Measurements from ENCODE around the gene STK38L.
"Not testable (repeated sequence)": the region's sequence is repeated elsewhere in the genome, so short reads cannot be mapped to it uniquely, and the experiment has no call there.

The STK38L gene

DNA sequence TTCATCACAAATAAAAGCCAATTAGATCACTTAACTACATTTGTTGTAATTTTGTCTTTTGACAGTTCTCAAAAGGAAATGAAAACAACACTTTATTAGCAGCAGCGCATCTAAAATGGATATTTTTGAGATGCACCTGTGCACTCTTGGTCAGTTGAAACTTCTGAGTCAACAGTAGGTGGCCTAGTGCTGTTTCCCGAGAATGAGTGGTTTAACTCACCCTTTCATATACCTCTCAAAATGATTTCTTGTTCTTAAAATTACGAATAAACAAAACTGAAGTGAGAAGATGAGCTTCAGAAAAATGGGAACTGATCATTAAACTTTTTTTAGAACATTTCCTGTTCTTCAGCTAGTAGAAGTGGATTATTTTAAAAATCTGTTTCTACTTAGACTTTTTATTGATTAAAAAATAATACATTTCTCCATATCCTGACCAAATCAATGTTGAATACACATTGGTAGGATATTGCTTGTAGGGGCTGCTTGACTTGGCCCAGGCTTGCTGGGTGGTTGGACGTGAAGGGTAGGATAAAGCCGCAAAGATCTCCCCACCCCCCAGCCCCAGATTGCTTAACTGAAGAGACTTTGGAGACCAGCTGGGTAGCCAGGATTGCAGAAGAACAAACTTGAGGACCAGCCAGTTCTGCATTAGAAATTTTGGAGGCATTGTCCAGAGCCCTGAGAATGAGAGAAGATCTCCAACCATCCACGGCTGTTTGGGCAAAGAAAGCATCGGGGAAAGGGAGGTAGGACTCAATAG lies 22.3 kb upstream of the STK38L start:
- Histone ChIP-seq H3K4me3 (no peak overlapping the region), H3K27ac (peak overlapping the region in 3 of 21 experiments; percentile 26 to 40 (median 27))

GRCh38 chr12:27226407-27226929 lies 17.6 kb upstream of the STK38L start:
- Histone ChIP-seq H3K27ac (peak overlapping the region in 18 of 21 experiments; percentile 4 to 73 (median 44)), H3K4me3 (no peak overlapping the region)

- Histone ChIP-seq H3K27ac (no peak overlapping the region), H3K4me3 (no peak overlapping the region)
Observed at GRCh38 chr12:27229367-27229766, 14.7 kb upstream of the STK38L start.

DNA sequence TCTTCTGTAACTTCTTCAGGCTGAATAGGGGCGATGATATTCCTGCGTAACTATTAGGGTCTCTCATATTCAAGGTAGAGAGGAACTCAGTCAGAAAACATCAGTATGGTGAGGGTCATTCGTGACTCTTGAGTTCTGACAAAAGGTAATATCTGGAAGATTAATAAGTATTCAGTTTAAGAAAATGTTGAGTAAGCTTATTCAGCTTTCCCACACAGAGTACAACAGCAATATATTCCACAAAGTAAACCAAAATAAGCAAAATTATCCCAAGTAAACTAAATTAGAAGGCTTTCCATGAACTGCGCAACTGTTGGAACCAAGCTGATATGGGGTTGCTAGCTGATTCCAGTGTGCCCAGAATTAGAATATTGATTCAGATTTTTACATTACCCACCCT lies 12.7 kb upstream of the STK38L start:
- not testable (repeated sequence) for H3K4me3 ChIP-seq

DNA sequence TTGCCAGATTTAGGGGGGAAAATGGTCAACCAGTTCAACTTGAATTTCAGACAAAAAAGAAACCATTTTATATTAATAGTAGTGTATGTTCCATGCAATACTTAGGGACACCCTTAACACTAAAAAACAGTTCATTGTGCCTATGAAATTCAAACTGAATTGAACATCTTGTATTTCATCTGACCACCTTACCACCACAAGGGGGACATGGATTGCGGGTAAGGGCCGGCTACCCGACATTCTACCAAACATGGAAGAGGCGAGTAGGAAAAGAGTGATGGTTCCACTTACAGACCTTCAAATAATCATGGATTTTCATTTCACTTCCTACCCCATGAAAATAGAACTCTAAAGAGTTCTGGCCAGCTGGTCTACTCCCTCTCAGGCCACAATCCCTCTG lies 10.3 kb upstream of the STK38L start:
- Histone ChIP-seq H3K27ac (no peak overlapping the region), H3K4me3 (no peak overlapping the region)

More for the DNA sequence above, 12.7 kb upstream of the STK38L start:
- not testable (repeated sequence) for H3K27ac ChIP-seq

- Histone ChIP-seq H3K27ac (no peak overlapping the region), H3K4me3 (no peak overlapping the region)
Observed at GRCh38 chr12:27236498-27236897, 7.6 kb upstream of the STK38L start.

DNA sequence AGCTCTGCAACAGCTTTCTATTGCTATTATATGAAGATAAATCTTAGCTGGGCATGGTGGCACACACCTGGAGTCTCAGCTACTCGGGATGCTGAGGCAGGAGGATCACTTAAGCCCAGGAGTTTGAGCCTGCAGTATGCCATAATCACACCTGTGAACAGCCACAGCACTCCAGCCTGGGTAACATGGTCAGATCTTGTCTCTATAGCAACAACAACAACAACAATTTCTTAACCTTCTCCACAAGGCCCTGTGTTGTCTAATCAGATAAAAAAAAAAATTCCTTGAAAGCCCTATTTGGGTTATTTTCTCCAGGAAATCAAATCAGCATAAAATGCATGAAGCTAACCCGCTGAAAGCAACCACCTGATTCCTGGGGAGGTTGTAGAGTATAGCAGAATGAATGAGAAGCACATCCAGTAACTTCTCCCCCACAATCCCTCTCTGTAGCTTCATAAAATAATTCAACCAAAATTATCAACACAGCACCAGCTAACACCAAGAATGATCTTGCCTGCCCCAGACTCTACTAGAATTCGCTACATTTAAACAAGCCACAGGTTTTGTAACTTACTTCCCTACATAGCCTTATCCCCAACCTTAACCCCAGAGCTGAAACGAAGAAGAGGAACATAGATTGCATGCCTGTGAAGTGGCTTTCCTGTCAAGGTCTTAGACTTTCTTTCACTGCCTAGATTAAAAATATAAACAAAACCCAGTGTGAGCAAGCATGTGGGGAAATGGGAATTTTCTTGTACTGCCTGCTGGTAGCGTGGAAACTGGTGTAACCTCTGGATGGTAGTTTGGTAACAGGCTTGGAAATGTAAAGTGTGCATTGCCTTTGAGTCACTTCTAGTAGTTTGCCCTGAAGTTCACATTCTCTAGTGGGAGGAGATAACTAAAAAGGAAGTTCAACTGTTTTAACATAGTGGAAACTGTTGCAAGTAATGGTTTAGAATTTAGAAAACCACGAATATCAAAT lies 6.0 kb upstream of the STK38L start:
- peak overlapping the region in 4 of 21 experiments; percentile 34 to 64 (median 38) for H3K27ac ChIP-seq
- H3K4me3 ChIP-seq, result no peak overlapping the region

DNA sequence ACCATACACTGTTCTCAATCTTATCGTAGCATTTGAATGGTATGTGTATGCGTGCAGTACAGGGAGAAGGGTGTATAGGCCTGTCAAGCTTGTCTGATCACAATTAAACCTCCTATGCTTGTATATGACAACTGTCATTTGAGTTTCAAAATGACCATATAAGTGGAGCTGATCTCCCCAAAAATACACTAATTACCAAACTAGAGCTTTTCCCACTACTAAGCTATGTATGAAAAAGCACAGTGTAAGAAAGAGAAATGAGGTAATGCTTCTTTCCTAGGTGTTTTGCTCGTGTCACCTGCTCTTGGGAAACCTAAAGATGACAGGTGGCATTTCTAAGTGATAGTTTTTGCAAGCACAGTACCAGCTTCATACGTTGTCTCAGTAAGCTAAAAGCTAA lies 1.1 kb upstream of the STK38L start:
- peak overlapping the region in 11 of 21 experiments; percentile 10 to 95 (median 88) for H3K27ac ChIP-seq
- no peak overlapping the region for H3K4me3 ChIP-seq

DNA sequence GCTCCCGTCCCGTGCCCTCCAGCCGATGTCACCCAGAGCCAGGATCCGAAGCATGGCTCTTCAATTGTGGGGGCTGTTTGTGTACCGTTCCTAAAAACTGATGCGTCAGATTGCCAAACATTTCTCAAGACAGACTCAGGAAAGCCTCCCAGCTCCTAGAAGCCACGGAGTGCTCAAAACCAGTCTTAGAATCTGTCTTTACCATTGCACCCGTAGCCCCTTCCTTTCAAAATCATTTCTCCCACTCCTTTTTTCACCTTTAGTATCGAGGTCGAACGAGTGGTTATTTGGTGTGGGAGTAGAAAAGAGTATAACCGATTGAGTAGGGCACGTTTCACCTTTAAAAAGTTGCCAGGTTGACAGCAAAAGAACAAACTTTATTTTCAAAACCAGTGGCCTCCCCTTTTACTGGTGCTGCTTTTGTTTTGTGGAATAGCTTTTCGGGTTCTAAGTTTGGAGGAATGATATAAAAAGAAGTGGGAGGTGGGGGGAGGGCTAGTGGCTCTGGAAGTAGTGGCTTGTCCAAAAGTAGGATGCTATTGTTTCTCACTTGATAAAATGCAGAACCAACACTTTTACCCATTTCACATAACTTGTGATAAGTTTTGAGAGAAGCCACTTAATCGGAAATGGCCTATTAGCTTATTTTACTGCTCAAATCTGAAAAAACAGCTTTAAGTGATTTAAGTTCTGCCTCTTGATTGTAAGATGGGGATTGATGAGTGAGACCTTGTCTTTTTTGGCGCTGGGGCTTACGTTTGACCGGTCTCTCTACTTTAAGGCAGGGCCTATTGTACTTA lies 803 bp downstream of the STK38L start:
- H3K4me3 ChIP-seq, result peak overlapping the region; percentile 53 to 88 (median 76)
- H3K27ac ChIP-seq, result peak overlapping the region; percentile 75 to 95 (median 88)

- H3K27ac ChIP-seq, result peak overlapping the region in 4 of 21 experiments; percentile 87 to 95 (median 94)
- peak overlapping the region in 4 of 7 experiments; percentile 9 to 88 (median 77) for H3K4me3 ChIP-seq
Observed at GRCh38 chr12:27246141-27246540, 2.1 kb downstream of the STK38L start.

GRCh38 chr12:27246774-27247173 lies 2.7 kb downstream of the STK38L start:
- H3K27ac ChIP-seq, result no peak overlapping the region
- H3K4me3 ChIP-seq, result peak overlapping the region in 2 of 7 experiments; percentile 9 to 88

DNA sequence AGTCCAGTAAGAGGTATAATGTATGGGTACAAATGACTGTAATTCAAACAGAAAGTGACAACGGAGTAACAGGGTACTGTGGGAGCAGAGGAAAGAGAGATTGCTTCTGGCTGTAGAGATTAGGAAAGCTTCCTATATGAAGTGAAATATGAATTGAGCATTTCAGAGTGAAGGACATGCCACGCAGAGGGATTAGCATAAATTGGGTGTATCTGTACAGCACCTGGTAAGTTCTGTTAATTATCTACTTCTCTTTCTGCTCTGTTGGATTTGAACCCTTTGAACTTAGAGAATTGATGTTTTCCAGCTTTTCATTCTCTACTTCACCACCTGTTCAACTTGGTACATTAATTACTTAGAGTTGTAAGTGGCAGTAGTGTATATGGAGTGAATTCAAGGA lies 8.8 kb downstream of the STK38L start:
- H3K27ac ChIP-seq, result no peak overlapping the region
- no peak overlapping the region for H3K4me3 ChIP-seq

DNA sequence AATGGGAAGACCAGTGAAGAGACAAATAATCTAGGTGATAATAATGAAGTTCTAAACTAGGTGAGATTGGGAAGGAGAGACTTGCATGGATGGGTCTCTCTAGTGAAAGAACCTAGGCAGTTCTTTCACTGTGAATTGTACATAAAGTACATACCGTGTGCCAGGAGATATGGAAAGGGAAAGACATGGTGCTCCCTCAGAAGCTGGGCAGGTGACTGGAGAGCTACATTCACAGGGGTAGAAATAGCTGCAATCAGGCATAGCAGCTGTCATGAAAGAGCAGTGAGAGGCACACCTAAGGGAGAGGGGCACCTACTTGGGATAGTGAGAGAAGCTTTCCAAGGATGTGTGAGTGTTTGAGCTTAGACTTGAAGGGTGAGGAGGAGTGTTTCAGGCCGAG lies 9.3 kb downstream of the STK38L start:
- no peak overlapping the region for H3K4me3 ChIP-seq
- no peak overlapping the region for H3K27ac ChIP-seq

- H3K27ac ChIP-seq, result no peak overlapping the region
Observed at GRCh38 chr12:27255806-27256205, 11.7 kb downstream of the STK38L start.

DNA sequence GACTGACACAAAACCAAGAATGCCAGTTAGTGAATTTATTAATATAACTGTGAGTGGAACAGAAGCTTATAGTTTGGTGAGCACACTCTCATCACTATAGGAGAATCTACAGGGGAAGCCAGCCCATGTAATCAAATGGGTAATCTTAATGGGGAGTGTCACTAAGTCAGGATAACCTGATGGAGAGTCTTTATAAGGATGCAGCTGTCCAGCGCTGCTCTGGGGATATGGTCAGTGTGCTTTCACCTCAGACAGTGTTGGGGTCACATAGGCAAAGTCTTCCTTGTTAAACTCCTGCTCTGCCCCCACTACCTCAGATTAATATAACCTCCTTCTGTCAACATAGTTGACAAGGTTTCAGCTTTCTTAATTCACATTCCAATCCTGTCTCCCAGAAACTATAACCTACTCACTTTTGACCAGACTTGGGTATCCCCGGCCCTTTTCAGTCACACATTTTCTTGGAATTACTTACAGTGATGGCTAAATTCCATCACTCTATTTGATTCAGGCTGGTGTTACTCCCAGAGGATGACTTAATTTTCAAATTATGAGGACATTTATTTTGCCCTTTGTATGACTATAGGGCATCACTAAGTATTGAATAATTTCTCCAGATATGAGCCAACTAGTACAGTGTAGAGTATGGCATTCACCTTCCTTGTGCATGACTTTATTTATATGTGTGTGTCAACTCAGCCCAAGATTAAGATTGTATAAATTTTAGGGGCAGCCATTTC lies 13.2 kb downstream of the STK38L start:
- no peak overlapping the region for H3K27ac ChIP-seq
- no peak overlapping the region for H3K4me3 ChIP-seq

More at GRCh38 chr12:27255806-27256205, 11.7 kb downstream of the STK38L start:
- H3K4me3 ChIP-seq, result no peak overlapping the region

DNA sequence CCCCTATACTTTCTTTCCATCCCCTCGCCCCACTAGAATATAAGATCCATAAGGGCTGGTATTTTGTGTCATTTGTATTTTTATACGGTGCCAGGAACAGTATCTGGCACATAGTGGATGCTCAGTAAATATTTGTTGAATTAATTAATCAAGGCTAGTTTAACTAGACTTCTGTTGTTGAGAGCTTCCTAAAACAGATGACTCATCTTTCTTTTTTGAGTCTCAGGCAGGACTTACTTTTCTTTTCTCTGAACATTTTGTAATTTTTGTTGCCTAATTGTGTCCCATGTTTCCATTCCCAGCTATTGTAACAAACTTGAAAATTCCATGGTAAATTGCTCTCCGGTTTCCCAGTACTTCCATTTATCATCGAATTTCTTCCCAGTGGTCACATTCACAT lies 16.7 kb downstream of the STK38L start:
- peak overlapping the region in 13 of 21 experiments; percentile 7 to 69 (median 39) for H3K27ac ChIP-seq
- H3K4me3 ChIP-seq, result no peak overlapping the region

GRCh38 chr12:27261866-27262265 lies 17.8 kb downstream of the STK38L start:
- H3K27ac ChIP-seq, result peak overlapping the region in 3 of 21 experiments; percentile 7 to 69 (median 10)
- H3K4me3 ChIP-seq, result no peak overlapping the region

- no peak overlapping the region for H3K4me3 ChIP-seq
- no peak overlapping the region for H3K27ac ChIP-seq
Observed at GRCh38 chr12:27270148-27270547, 26.1 kb downstream of the STK38L start.

DNA sequence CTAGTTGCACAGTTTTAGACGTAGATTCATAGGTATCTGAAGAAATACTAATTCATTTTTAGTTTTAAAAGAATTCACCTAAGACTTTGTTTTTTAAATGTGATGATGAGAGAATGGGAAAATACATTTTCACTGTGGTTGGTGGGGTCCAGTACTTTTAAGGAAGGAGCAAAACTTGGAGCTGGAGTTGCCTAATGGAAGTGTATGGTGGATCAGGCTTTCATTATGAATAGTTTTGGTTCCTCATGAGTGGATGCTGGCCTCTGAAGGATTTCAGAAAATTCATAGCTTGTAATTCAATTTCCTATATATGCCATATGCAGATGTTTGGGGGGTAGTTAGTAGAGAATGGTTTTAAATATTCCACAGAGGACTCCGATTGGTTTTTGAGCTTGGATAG lies 27.1 kb downstream of the STK38L start:
- Histone ChIP-seq H3K4me3 (no peak overlapping the region), H3K27ac (peak overlapping the region in 2 of 21 experiments; percentile 3 to 19)
